ENCODE measurements around the gene TSPOAP1. TPM values are rescaled to one million over a fixed set of nuclear protein-coding genes. Genes with fewer than 3 reads are reported as not detected.
A peak's percentile ranks its signal among the peaks of the same experiment; 100 is the strongest.

TSPOAP1 gene
- total and polyA plus RNA-seq, 2 of the 13 experiments (the other 11 are each of a cell fraction or from before 2014, with no cell fraction given) = not detected

DNA sequence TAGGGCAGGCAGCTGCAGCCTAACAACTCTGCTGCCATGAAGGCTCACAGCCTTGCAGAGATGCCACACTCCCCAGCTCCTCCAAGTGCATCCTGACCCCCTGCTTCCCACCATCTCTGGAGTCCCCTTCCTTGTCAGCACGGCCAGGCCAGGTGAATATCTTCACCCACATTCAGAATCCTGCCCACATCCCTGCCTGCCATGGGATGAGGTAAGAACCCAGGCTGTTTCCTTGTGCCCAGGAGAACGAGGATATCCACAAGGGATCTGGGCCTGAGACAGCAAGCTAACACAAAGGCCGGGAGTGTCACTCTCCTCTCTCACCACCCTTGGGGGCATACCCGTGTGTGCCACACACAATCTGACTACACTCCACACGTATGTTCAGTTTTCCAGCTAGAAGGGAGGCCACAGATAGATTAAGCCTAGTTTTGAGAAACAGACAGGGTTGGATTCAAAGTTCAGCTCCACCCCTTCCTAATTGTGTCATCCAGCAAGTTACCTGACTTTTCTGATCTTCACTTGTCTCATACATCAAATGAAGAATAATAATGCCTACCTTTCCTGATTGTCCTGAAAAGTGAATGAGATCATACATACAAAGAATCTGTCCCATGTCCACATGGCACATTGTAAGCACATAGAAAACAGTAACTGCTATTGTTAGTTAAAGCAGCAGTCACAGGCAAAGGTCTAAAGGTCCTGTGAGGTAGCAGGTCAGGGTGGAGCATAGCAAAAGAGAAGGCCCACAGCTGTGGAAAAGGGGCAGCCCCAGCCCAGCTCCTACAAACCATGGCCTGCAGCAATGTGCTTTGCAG, 40.8 kb upstream of the TSPOAP1 start (continued):
- TF ChIP-seq ZKSCAN8 (CRISPR knock-in tag; IDR thresholded peaks at IDR 0.05; ENCODE audit: borderline replicate concordance) = peak; percentile 51; the same call in 1 of the 2 replicates
- TF ChIP-seq, protein P1, sequence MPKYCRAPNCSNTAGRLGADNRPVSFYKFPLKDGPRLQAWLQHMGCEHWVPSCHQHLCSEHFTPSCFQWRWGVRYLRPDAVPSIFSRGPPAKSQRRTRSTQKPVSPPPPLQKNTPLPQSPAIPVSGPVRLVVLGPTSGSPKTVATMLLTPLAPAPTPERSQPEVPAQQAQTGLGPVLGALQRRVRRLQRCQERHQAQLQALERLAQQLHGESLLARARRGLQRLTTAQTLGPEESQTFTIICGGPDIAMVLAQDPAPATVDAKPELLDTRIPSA (CRISPR knock-in tag; IDR thresholded peaks at IDR 0.05; ENCODE audit: borderline replicate concordance) = no peak
- peak; percentile 40; the same call in 1 of the 2 replicates for TF ChIP-seq SMC3 (IDR thresholded peaks at IDR 0.05; ENCODE audit: low read length)
- TF ChIP-seq ZNF775 (CRISPR knock-in tag; IDR thresholded peaks at IDR 0.05; ENCODE audit: borderline replicate concordance) = 0 out of 2 replicates have a peak, but pooled peaks have one; percentile 54
- TF ChIP-seq TBL1XR1 (IDR thresholded peaks at IDR 0.05; ENCODE audit: borderline replicate concordance, low read length, partially characterized antibody) = no peak
- TF ChIP-seq ZNF780A (CRISPR knock-in tag; IDR thresholded peaks at IDR 0.05) = no peak
- TF ChIP-seq ZNF136 (CRISPR knock-in tag; IDR thresholded peaks at IDR 0.05; ENCODE audit: low read depth) = no peak
- TF ChIP-seq ZNF138 (CRISPR knock-in tag; IDR thresholded peaks at IDR 0.05; ENCODE audit: low read depth) = no peak
- TF ChIP-seq ZNF724P (CRISPR knock-in tag; IDR thresholded peaks at IDR 0.05; ENCODE audit: borderline replicate concordance) = no peak
- TF ChIP-seq DNMT1 (CRISPR knock-in tag; IDR thresholded peaks at IDR 0.05) = no peak
- TF ChIP-seq, protein P2, sequence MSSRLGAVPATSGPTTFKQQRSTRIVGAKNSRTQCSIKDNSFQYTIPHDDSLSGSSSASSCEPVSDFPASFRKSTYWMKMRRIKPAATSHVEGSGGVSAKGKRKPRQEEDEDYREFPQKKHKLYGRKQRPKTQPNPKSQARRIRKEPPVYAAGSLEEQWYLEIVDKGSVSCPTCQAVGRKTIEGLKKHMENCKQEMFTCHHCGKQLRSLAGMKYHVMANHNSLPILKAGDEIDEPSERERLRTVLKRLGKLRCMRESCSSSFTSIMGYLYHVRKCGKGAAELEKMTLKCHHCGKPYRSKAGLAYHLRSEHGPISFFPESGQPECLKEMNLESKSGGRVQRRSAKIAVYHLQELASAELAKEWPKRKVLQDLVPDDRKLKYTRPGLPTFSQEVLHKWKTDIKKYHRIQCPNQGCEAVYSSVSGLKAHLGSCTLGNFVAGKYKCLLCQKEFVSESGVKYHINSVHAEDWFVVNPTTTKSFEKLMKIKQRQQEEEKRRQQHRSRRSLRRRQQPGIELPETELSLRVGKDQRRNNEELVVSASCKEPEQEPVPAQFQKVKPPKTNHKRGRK (CRISPR knock-in tag; IDR thresholded peaks at IDR 0.05) = no peak
- TF ChIP-seq GABPA (IDR thresholded peaks at IDR 0.05; ENCODE audit: low read depth, low read length) = no peak
- no peak for TF ChIP-seq GABPA (CRISPR knock-in tag; IDR thresholded peaks at IDR 0.05; ENCODE audit: low read depth)
- TF ChIP-seq ZFP82 (CRISPR knock-in tag; IDR thresholded peaks at IDR 0.05; ENCODE audit: borderline replicate concordance) = no peak
- TF ChIP-seq, protein P3, sequence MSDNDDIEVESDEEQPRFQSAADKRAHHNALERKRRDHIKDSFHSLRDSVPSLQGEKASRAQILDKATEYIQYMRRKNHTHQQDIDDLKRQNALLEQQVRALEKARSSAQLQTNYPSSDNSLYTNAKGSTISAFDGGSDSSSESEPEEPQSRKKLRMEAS (IDR thresholded peaks at IDR 0.05) = peak; percentile 62
- TF ChIP-seq ZNF703 (CRISPR knock-in tag; IDR thresholded peaks at IDR 0.05; ENCODE audit: borderline replicate concordance) = no peak
- TF ChIP-seq, protein P4, sequence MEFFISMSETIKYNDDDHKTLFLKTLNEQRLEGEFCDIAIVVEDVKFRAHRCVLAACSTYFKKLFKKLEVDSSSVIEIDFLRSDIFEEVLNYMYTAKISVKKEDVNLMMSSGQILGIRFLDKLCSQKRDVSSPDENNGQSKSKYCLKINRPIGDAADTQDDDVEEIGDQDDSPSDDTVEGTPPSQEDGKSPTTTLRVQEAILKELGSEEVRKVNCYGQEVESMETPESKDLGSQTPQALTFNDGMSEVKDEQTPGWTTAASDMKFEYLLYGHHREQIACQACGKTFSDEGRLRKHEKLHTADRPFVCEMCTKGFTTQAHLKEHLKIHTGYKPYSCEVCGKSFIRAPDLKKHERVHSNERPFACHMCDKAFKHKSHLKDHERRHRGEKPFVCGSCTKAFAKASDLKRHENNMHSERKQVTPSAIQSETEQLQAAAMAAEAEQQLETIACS (CRISPR knock-in tag; IDR thresholded peaks at IDR 0.05) = no peak
- TF ChIP-seq, protein P5, sequence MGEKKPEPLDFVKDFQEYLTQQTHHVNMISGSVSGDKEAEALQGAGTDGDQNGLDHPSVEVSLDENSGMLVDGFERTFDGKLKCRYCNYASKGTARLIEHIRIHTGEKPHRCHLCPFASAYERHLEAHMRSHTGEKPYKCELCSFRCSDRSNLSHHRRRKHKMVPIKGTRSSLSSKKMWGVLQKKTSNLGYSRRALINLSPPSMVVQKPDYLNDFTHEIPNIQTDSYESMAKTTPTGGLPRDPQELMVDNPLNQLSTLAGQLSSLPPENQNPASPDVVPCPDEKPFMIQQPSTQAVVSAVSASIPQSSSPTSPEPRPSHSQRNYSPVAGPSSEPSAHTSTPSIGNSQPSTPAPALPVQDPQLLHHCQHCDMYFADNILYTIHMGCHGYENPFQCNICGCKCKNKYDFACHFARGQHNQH (CRISPR knock-in tag; IDR thresholded peaks at IDR 0.05) = no peak
- TF ChIP-seq ZNF557 (CRISPR knock-in tag; IDR thresholded peaks at IDR 0.05) = no peak
- no peak for TF ChIP-seq CENPX (CRISPR knock-in tag; IDR thresholded peaks at IDR 0.05)

Measured in HepG2 (cell line).